ENCODE measurements around the gene RBM34.
"Not testable (repeated sequence)": the region's sequence is repeated elsewhere in the genome, so short reads cannot be mapped to it uniquely, and the experiment has no call there.

Gene RBM34

DNA sequence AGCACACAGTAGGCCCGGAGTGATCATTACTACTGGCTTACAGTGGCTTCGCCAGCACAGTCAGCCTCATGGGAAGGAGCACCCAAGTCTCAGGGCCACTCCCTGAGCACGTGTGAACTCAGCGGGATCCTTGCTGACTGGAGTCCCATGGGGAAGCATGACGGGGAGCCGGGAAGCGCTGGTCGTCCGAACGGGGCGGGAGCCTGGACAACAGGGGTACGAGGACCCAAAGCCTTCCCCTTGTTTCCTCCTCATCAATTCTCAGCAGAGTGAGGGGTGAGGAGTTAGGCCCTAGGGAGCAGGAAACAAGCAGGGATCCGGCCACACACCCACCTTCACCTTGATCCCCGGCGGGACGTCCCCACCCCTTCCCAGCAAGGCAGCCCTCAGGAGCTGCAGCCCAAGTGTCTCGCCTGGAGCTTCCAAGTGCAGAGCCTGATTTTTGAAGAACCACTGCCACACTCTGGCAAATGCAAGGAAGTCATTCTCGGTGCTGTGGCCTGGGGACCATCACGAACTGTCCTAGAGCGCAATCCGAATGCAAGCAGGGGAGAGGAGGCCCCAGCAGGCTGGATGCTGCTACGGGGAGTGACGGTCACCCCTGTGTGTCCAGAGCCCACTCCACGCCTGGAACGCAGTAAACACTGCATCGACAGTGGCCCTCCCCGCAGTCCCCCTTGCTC, 67.9 kb downstream of the RBM34 start:
- Histone ChIP-seq H3K4me3 (ENCODE audit: low read length) (no peak overlapping the region), H3K27ac (ENCODE audit: low read depth, low read length) (no peak overlapping the region), H3K36me3 (ENCODE audit: control insufficient read depth, low read length) (no peaks in the 10 kb centered on the region), H3K9me3 (ENCODE audit: control insufficient read depth, insufficient read depth, low read length) (no peaks in the 10 kb centered on the region), H3K9me2 (replicated peaks; ENCODE audit: control insufficient read depth, low read length) (no peaks in the 10 kb centered on the region), H4K20me1 (ENCODE audit: control insufficient read depth, insufficient read depth, low read depth, low read length) (no peaks in the 10 kb centered on the region), H3F3A (ENCODE audit: control insufficient read depth, insufficient read depth) (no peaks in the 10 kb centered on the region), H3K27me3 (ENCODE audit: control insufficient read depth, low read length) (peaks cover 7% of the 10 kb centered on the region), H3K4me2 (ENCODE audit: low read length) (no peak overlapping the region), H3K4me1 (ENCODE audit: control insufficient read depth, low read length) (0 out of 2 replicates have a peak, but pooled peaks cover 3% of the 10 kb centered on the region), H3K79me2 (ENCODE audit: control insufficient read depth, low read length) (no peaks in the 10 kb centered on the region)
- TF ChIP-seq, protein P1, sequence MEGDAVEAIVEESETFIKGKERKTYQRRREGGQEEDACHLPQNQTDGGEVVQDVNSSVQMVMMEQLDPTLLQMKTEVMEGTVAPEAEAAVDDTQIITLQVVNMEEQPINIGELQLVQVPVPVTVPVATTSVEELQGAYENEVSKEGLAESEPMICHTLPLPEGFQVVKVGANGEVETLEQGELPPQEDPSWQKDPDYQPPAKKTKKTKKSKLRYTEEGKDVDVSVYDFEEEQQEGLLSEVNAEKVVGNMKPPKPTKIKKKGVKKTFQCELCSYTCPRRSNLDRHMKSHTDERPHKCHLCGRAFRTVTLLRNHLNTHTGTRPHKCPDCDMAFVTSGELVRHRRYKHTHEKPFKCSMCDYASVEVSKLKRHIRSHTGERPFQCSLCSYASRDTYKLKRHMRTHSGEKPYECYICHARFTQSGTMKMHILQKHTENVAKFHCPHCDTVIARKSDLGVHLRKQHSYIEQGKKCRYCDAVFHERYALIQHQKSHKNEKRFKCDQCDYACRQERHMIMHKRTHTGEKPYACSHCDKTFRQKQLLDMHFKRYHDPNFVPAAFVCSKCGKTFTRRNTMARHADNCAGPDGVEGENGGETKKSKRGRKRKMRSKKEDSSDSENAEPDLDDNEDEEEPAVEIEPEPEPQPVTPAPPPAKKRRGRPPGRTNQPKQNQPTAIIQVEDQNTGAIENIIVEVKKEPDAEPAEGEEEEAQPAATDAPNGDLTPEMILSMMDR (IDR thresholded peaks at IDR 0.05; ENCODE audit: low read depth, low read length, poor library complexity, severe bottlenecking): no peak
- TF ChIP-seq EZH2phosphoT487 (IDR thresholded peaks at IDR 0.05; ENCODE audit: borderline replicate concordance, low read length): no peak

DNA sequence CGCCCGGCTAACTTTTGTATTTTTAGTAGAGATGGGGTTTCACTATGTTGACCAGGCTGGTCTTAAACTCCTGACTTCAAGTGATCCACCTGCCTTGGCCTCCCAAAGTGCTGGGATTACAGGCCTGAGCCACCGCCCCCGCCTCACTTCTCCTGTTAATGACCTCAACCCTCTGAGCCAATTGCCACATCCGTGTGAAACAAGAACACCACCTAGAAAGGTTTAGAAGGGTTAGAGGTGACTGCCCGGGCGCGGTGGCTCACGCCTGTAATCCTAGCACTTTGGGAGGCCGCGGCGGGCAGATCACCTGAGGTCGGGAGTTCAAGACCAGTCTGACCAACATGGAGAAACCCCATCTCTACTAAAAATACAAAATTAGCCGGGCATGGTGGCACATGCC, 68.6 kb downstream of the RBM34 start:
- not testable (repeated sequence) for H3K4me1 ChIP-seq (ENCODE audit: control insufficient read depth, low read length); H3K9me2 ChIP-seq (replicated peaks; ENCODE audit: control insufficient read depth, low read length); H3K4me3 ChIP-seq (ENCODE audit: low read length); H3K27ac ChIP-seq (ENCODE audit: low read depth, low read length); H3K9me3 ChIP-seq (ENCODE audit: control insufficient read depth, insufficient read depth, low read length); H3K4me2 ChIP-seq (ENCODE audit: low read length); H4K20me1 ChIP-seq (ENCODE audit: control insufficient read depth, insufficient read depth, low read depth, low read length); H3K79me2 ChIP-seq (ENCODE audit: control insufficient read depth, low read length); H3K36me3 ChIP-seq (ENCODE audit: control insufficient read depth, low read length); H3K27me3 ChIP-seq (ENCODE audit: control insufficient read depth, low read length); H3F3A ChIP-seq (ENCODE audit: control insufficient read depth, insufficient read depth)

- not testable (repeated sequence) for H3K79me2 ChIP-seq (ENCODE audit: control insufficient read depth, low read length); H3K4me1 ChIP-seq (ENCODE audit: control insufficient read depth, low read length); H3K4me2 ChIP-seq (ENCODE audit: low read length); H3K9me2 ChIP-seq (replicated peaks; ENCODE audit: control insufficient read depth, low read length); H3K36me3 ChIP-seq (ENCODE audit: control insufficient read depth, low read length); H4K20me1 ChIP-seq (ENCODE audit: control insufficient read depth, insufficient read depth, low read depth, low read length); H3K9me3 ChIP-seq (ENCODE audit: control insufficient read depth, insufficient read depth, low read length); H3K4me3 ChIP-seq (ENCODE audit: low read length); H3K27me3 ChIP-seq (ENCODE audit: control insufficient read depth, low read length); H3F3A ChIP-seq (ENCODE audit: control insufficient read depth, insufficient read depth); H3K27ac ChIP-seq (ENCODE audit: low read depth, low read length)
These were observed 69.0 kb downstream of the RBM34 start for GRCh38 chr1:235092045-235092406.

- H3K9me3 ChIP-seq (ENCODE audit: control insufficient read depth, insufficient read depth, low read length); H3K27ac ChIP-seq (ENCODE audit: low read depth, low read length); H3K27me3 ChIP-seq (ENCODE audit: control insufficient read depth, low read length); H3K4me3 ChIP-seq (ENCODE audit: low read length); H3F3A ChIP-seq (ENCODE audit: control insufficient read depth, insufficient read depth); H3K36me3 ChIP-seq (ENCODE audit: control insufficient read depth, low read length); H3K4me1 ChIP-seq (ENCODE audit: control insufficient read depth, low read length); H3K4me2 ChIP-seq (ENCODE audit: low read length); H3K79me2 ChIP-seq (ENCODE audit: control insufficient read depth, low read length); H4K20me1 ChIP-seq (ENCODE audit: control insufficient read depth, insufficient read depth, low read depth, low read length); H3K9me2 ChIP-seq (replicated peaks; ENCODE audit: control insufficient read depth, low read length): not testable (repeated sequence)
These were observed 69.6 kb downstream of the RBM34 start for GRCh38 chr1:235091319-235092044.

All from DOHH2 (cell line).